Dendritic cell treated with granulocyte-macrophage colony-stimulating factor and Interleukin-4, amounts not matched to agents 40 ng/mL and 50 ng/mL, for 4 days (primary cell): ENCODE measurements around the gene ANKHD1.

Source experiments
- H3K27ac Mint-ChIP-seq: one replicate; pipeline ENCODE4 v1.8.0; 2022; ENCODE audit warnings: mild to moderate bottlenecking, mixed read lengths
- H3K27me3 Mint-ChIP-seq: one replicate; pipeline ENCODE4 v1.8.0; 2022; ENCODE audit warnings: mild to moderate bottlenecking, mixed read lengths
- H3K36me3 Mint-ChIP-seq: one replicate; pipeline ENCODE4 v1.8.0; 2022; ENCODE audit warnings: low read depth, mixed read lengths
- H3K4me1 Mint-ChIP-seq: one replicate; pipeline ENCODE4 v1.8.0; 2022; ENCODE audit warnings: low read depth, mixed read lengths
- H3K4me3 Mint-ChIP-seq: one replicate; pipeline ENCODE4 v1.8.0; 2022; ENCODE audit warnings: mild to moderate bottlenecking, moderate library complexity, mixed read lengths
- H3K9me3 Mint-ChIP-seq: one replicate; pipeline ENCODE4 v1.8.0; 2022; ENCODE audit warnings: mixed read lengths
- intact Hi-C: fragments of 100-400 bp; cut with micrococcal nuclease; formaldehyde crosslinking; loops from one replicate; pipeline ENCODE4 v1.15.0; 2022

The ANKHD1 gene

GRCh38 chr5:140558542-140558941 is 156.9 kb downstream of the ANKHD1 start:
- Mint-ChIP-seq H3K36me3 (peaks cover 51% of the 10 kb centered on the region), H3K9me3 (no peaks in the 10 kb centered on the region), H3K4me3 (no peak overlapping the region), H3K4me1 (peaks cover 57% of the 10 kb centered on the region), H3K27me3 (no peaks in the 10 kb centered on the region), H3K27ac (peak overlapping the region; percentile 94)
- intact Hi-C loops, result no loop called here

GRCh38 chr5:140560227-140560626 is 158.6 kb downstream of the ANKHD1 start:
- H3K27ac Mint-ChIP-seq, result no peak overlapping the region
- H3K9me3 Mint-ChIP-seq, result no peaks in the 10 kb centered on the region
- peaks cover 42% of the 10 kb centered on the region for H3K36me3 Mint-ChIP-seq
- intact Hi-C loops, result no loop called here
- no peaks in the 10 kb centered on the region for H3K27me3 Mint-ChIP-seq
- H3K4me3 Mint-ChIP-seq, result no peak overlapping the region
- H3K4me1 Mint-ChIP-seq, result peaks cover 52% of the 10 kb centered on the region

- Mint-ChIP-seq H3K4me3 (no peak overlapping the region), H3K9me3 (no peaks in the 10 kb centered on the region), H3K27ac (no peak overlapping the region), H3K36me3 (peaks cover 50% of the 10 kb centered on the region), H3K27me3 (no peaks in the 10 kb centered on the region), H3K4me1 (peaks cover 55% of the 10 kb centered on the region)
- intact Hi-C loops, result no loop called here
Measured at GRCh38 chr5:140561753-140562523, 160.3 kb downstream of the ANKHD1 start.

- Mint-ChIP-seq H3K4me1 (peaks cover 60% of the 10 kb centered on the region), H3K4me3 (peak overlapping the region; percentile 96), H3K9me3 (no peaks in the 10 kb centered on the region), H3K27me3 (no peaks in the 10 kb centered on the region), H3K36me3 (peaks cover 67% of the 10 kb centered on the region), H3K27ac (peak overlapping the region; percentile 97)
- intact Hi-C loops, result no loop called here
Measured at GRCh38 chr5:140563596-140563995, 162.0 kb downstream of the ANKHD1 start.

- H3K4me1 Mint-ChIP-seq, result peaks cover 63% of the 10 kb centered on the region
- no peaks in the 10 kb centered on the region for H3K9me3 Mint-ChIP-seq
- peak within 1 kb of the TSS; percentile 97 for H3K27ac Mint-ChIP-seq
- H3K36me3 Mint-ChIP-seq, result peaks cover 70% of the 10 kb centered on the region
- intact Hi-C loops, result loop anchor here (1.0 to 2.0 kb wide), 2 partner anchors 17 to 74 kb away; partner anchors contain the start of genes EIF4EBP3 and TMCO6
- H3K4me3 Mint-ChIP-seq, result peak within 1 kb of the TSS; percentile 96
- no peaks in the 10 kb centered on the region for H3K27me3 Mint-ChIP-seq
Measured at GRCh38 chr5:140564196-140565023, 162.8 kb downstream of the ANKHD1 start, which contains the start of the genes APBB3 and SLC35A4. APBB3 (minus strand) TSS chr5:140564598; CDS start chr5:140564245, 353 bp downstream. SLC35A4 (plus strand) TSS chr5:140564828; CDS start chr5:140567170, 2,342 bp downstream.

- peak overlapping the region; percentile 96 for H3K4me3 Mint-ChIP-seq
- H3K36me3 Mint-ChIP-seq, result peaks cover 65% of the 10 kb centered on the region
- H3K9me3 Mint-ChIP-seq, result no peaks in the 10 kb centered on the region
- H3K27ac Mint-ChIP-seq, result peak overlapping the region; percentile 97
- intact Hi-C loops, result loop anchor here (2.0 kb wide), 1 partner anchor 74 kb away; the partner anchor contains the start of gene TMCO6
- peaks cover 67% of the 10 kb centered on the region for H3K4me1 Mint-ChIP-seq
- no peaks in the 10 kb centered on the region for H3K27me3 Mint-ChIP-seq
Measured at GRCh38 chr5:140565024-140565779, 163.6 kb downstream of the ANKHD1 start.

- Mint-ChIP-seq H3K27me3 (no peaks in the 10 kb centered on the region), H3K36me3 (peaks cover 65% of the 10 kb centered on the region), H3K27ac (peak overlapping the region; percentile 97), H3K9me3 (no peaks in the 10 kb centered on the region), H3K4me3 (peak overlapping the region; percentile 96), H3K4me1 (peaks cover 70% of the 10 kb centered on the region)
- intact Hi-C loops, result loop anchor here (2.0 kb wide), 1 partner anchor 73 kb away; the partner anchor contains the start of gene TMCO6
Measured at GRCh38 chr5:140565780-140566095, 164.1 kb downstream of the ANKHD1 start.

GRCh38 chr5:140566665-140567064 is 165.0 kb downstream of the ANKHD1 start:
- intact Hi-C loops, result no loop called here
- no peak overlapping the region for H3K4me3 Mint-ChIP-seq
- peak overlapping the region; percentile 1 for H3K27ac Mint-ChIP-seq
- H3K27me3 Mint-ChIP-seq, result no peaks in the 10 kb centered on the region
- H3K4me1 Mint-ChIP-seq, result peaks cover 70% of the 10 kb centered on the region
- peaks cover 62% of the 10 kb centered on the region for H3K36me3 Mint-ChIP-seq
- no peaks in the 10 kb centered on the region for H3K9me3 Mint-ChIP-seq

- H3K4me3 Mint-ChIP-seq, result no peak overlapping the region
- H3K36me3 Mint-ChIP-seq, result peaks cover 58% of the 10 kb centered on the region
- peaks cover 70% of the 10 kb centered on the region for H3K4me1 Mint-ChIP-seq
- H3K27ac Mint-ChIP-seq, result peak overlapping the region; percentile 1
- intact Hi-C loops, result no loop called here
- H3K27me3 Mint-ChIP-seq, result no peaks in the 10 kb centered on the region
- no peaks in the 10 kb centered on the region for H3K9me3 Mint-ChIP-seq
Measured at GRCh38 chr5:140567136-140567818, 165.6 kb downstream of the ANKHD1 start.

- Mint-ChIP-seq H3K27ac (no peak overlapping the region), H3K4me3 (no peak overlapping the region), H3K9me3 (no peaks in the 10 kb centered on the region), H3K4me1 (peaks cover 70% of the 10 kb centered on the region), H3K27me3 (no peaks in the 10 kb centered on the region), H3K36me3 (peaks cover 58% of the 10 kb centered on the region)
- intact Hi-C loops, result no loop called here
Measured at GRCh38 chr5:140567871-140568270, 166.2 kb downstream of the ANKHD1 start.

GRCh38 chr5:140568443-140569063 is 166.9 kb downstream of the ANKHD1 start:
- H3K27me3 Mint-ChIP-seq, result no peaks in the 10 kb centered on the region
- H3K9me3 Mint-ChIP-seq, result no peaks in the 10 kb centered on the region
- peaks cover 58% of the 10 kb centered on the region for H3K36me3 Mint-ChIP-seq
- peak overlapping the region; percentile 22 for H3K4me3 Mint-ChIP-seq
- intact Hi-C loops, result no loop called here
- H3K27ac Mint-ChIP-seq, result peak overlapping the region; percentile 84
- H3K4me1 Mint-ChIP-seq, result peaks cover 65% of the 10 kb centered on the region

GRCh38 chr5:140569197-140569596 is 167.6 kb downstream of the ANKHD1 start:
- Mint-ChIP-seq H3K9me3 (no peaks in the 10 kb centered on the region), H3K4me3 (peak overlapping the region; percentile 35), H3K4me1 (peaks cover 64% of the 10 kb centered on the region), H3K36me3 (peaks cover 58% of the 10 kb centered on the region), H3K27ac (peak overlapping the region; percentile 84), H3K27me3 (no peaks in the 10 kb centered on the region)
- intact Hi-C loops, result no loop called here

- no peak overlapping the region for H3K4me3 Mint-ChIP-seq
- peak overlapping the region; percentile 84 for H3K27ac Mint-ChIP-seq
- H3K9me3 Mint-ChIP-seq, result no peaks in the 10 kb centered on the region
- peaks cover 65% of the 10 kb centered on the region for H3K4me1 Mint-ChIP-seq
- H3K36me3 Mint-ChIP-seq, result peaks cover 51% of the 10 kb centered on the region
- intact Hi-C loops, result no loop called here
- H3K27me3 Mint-ChIP-seq, result no peaks in the 10 kb centered on the region
Measured at GRCh38 chr5:140570058-140570457, 168.4 kb downstream of the ANKHD1 start.
